Measurements from ENCODE around the gene EIF2A. TPM values are rescaled to one million over a fixed set of nuclear protein-coding genes. Genes with fewer than 3 reads are reported as not detected.

EIF2A gene
- total RNA-seq, 4 donors from 2014 or later: 142 to 195 (median 168) TPM

GRCh38 chr3:150605998-150606641, 59.5 kb downstream of the EIF2A start:
- TF ChIP-seq CTCF (IDR thresholded peaks at IDR 0.05; ENCODE audit: low read depth): no peak

GRCh38 chr3:150607267-150608065, 60.9 kb downstream of the EIF2A start:
- TF ChIP-seq CTCF (IDR thresholded peaks at IDR 0.05; ENCODE audit: low read depth): no peak

GRCh38 chr3:150609988-150610387, 63.4 kb downstream of the EIF2A start:
- TF ChIP-seq CTCF (IDR thresholded peaks at IDR 0.05; ENCODE audit: low read depth): no peak

GRCh38 chr3:150610785-150611184, 64.2 kb downstream of the EIF2A start:
- TF ChIP-seq CTCF (IDR thresholded peaks at IDR 0.05; ENCODE audit: low read depth): no peak

- no peak for TF ChIP-seq CTCF (IDR thresholded peaks at IDR 0.05; ENCODE audit: low read depth)
These were observed 65.1 kb downstream of the EIF2A start for GRCh38 chr3:150611666-150612065.

- TF ChIP-seq CTCF (IDR thresholded peaks at IDR 0.05; ENCODE audit: low read depth): no peak
These were observed 65.9 kb downstream of the EIF2A start for GRCh38 chr3:150612494-150612893.

- no peak for TF ChIP-seq CTCF (IDR thresholded peaks at IDR 0.05; ENCODE audit: low read depth)
These were observed 66.4 kb downstream of the EIF2A start for GRCh38 chr3:150613034-150613433.

Data from subcutaneous adipose tissue (tissue), 4 donors.